ENCODE measurements around the gene CD247. TPM values are rescaled to one million over a fixed set of nuclear protein-coding genes. Genes with fewer than 3 reads are reported as not detected.

CD247 gene
- total RNA-seq, 1 experiment from 2014 or later, result 0.97 TPM

GRCh38 chr1:167412920-167413319 lies 105.4 kb downstream of the CD247 start:
- Mint-ChIP-seq H3K36me3 (ENCODE audit: insufficient read depth, unreplicated experiment) (peaks cover 5% of the 10 kb centered on the region), H3K4me3 (ENCODE audit: low read depth, unreplicated experiment) (no peak overlapping the region), H3K27ac (ENCODE audit: unreplicated experiment) (no peak overlapping the region), H3K27me3 (ENCODE audit: unreplicated experiment) (no peaks in the 10 kb centered on the region), H3K4me1 (ENCODE audit: low read depth, unreplicated experiment) (no peaks in the 10 kb centered on the region), H3K9me3 (ENCODE audit: low read depth, unreplicated experiment) (no peaks in the 10 kb centered on the region)
- intact Hi-C loops (cut with micrococcal nuclease; ENCODE audit: unreplicated experiment), result no loop called here
- TF ChIP-seq CTCF (IDR thresholded peaks at IDR 0.05; ENCODE audit: unreplicated experiment), result no peak
- no TSS peak for BruUV-seq (replicated peaks)
- CTCF ChIA-PET, result interaction anchor here (0.6 kb wide), 1 partner anchor 9 kb away, joined by 4 read pairs; no protein-coding TSS in a partner anchor
- no peak for DNase-seq

GRCh38 chr1:167412072-167412471 lies 106.3 kb downstream of the CD247 start:
- Mint-ChIP-seq H3K36me3 (ENCODE audit: insufficient read depth, unreplicated experiment) (peaks cover 5% of the 10 kb centered on the region), H3K27me3 (ENCODE audit: unreplicated experiment) (no peaks in the 10 kb centered on the region), H3K27ac (ENCODE audit: unreplicated experiment) (no peak overlapping the region), H3K9me3 (ENCODE audit: low read depth, unreplicated experiment) (no peaks in the 10 kb centered on the region), H3K4me1 (ENCODE audit: low read depth, unreplicated experiment) (no peaks in the 10 kb centered on the region), H3K4me3 (ENCODE audit: low read depth, unreplicated experiment) (no peak overlapping the region)
- BruUV-seq (replicated peaks), result no TSS peak
- intact Hi-C loops (cut with micrococcal nuclease; ENCODE audit: unreplicated experiment), result no loop called here
- no peak for TF ChIP-seq CTCF (IDR thresholded peaks at IDR 0.05; ENCODE audit: unreplicated experiment)
- no peak for DNase-seq
- CTCF ChIA-PET, result interaction anchor here (0.7 kb wide), 1 partner anchor 225 kb away, joined by 3 read pairs; no protein-coding TSS in a partner anchor

- Mint-ChIP-seq H3K4me1 (ENCODE audit: low read depth, unreplicated experiment) (no peaks in the 10 kb centered on the region), H3K27ac (ENCODE audit: unreplicated experiment) (no peak overlapping the region), H3K36me3 (ENCODE audit: insufficient read depth, unreplicated experiment) (peaks cover 5% of the 10 kb centered on the region), H3K27me3 (ENCODE audit: unreplicated experiment) (no peaks in the 10 kb centered on the region), H3K4me3 (ENCODE audit: low read depth, unreplicated experiment) (no peak overlapping the region), H3K9me3 (ENCODE audit: low read depth, unreplicated experiment) (no peaks in the 10 kb centered on the region)
- peak; percentile 22 for DNase-seq
- CTCF ChIA-PET, result interaction anchor here (0.6 to 1.2 kb wide), 5 partner anchors 10 to 208 kb away, joined by 3 to 8 read pairs (median 4); no protein-coding TSS in a partner anchor
- intact Hi-C loops (cut with micrococcal nuclease; ENCODE audit: unreplicated experiment), result no loop called here
- no peak for TF ChIP-seq CTCF (IDR thresholded peaks at IDR 0.05; ENCODE audit: unreplicated experiment)
- BruUV-seq (replicated peaks), result no TSS peak
Measured at GRCh38 chr1:167409183-167409582, 109.1 kb downstream of the CD247 start.

- no peak for TF ChIP-seq CTCF (IDR thresholded peaks at IDR 0.05; ENCODE audit: unreplicated experiment)
- no peaks in the 10 kb centered on the region for H3K4me1 Mint-ChIP-seq (ENCODE audit: low read depth, unreplicated experiment)
- no peaks in the 10 kb centered on the region for H3K27me3 Mint-ChIP-seq (ENCODE audit: unreplicated experiment)
- no TSS peak for BruUV-seq (replicated peaks)
- CTCF ChIA-PET, result interaction anchor here (0.5 to 1.2 kb wide), 3 partner anchors 9 to 235 kb away, joined by 3 to 8 read pairs (median 5); no protein-coding TSS in a partner anchor
- H3K9me3 Mint-ChIP-seq (ENCODE audit: low read depth, unreplicated experiment), result no peaks in the 10 kb centered on the region
- intact Hi-C loops (cut with micrococcal nuclease; ENCODE audit: unreplicated experiment), result no loop called here
- no peak overlapping the region for H3K4me3 Mint-ChIP-seq (ENCODE audit: low read depth, unreplicated experiment)
- no peak overlapping the region for H3K27ac Mint-ChIP-seq (ENCODE audit: unreplicated experiment)
- DNase-seq, result no peak
- peaks cover 5% of the 10 kb centered on the region for H3K36me3 Mint-ChIP-seq (ENCODE audit: insufficient read depth, unreplicated experiment)
Measured at GRCh38 chr1:167408355-167408754, 110.0 kb downstream of the CD247 start.
